GOT3 (cell line): ENCODE results near the gene TEX12.
A peak's percentile ranks its signal among the peaks of the same experiment; 100 is the strongest.
"Not testable (repeated sequence)": the region's sequence is repeated elsewhere in the genome, so short reads cannot be mapped to it uniquely, and the experiment has no call there.

ENCODE experiments used
- DNase-seq: peaks from one replicate; lab custom pipeline; 2025; ENCODE audit warnings: mixed read lengths; lab: John Stamatoyannopoulos, UW

The TEX12 gene

GRCh38 chr11:112163875-112164685 is 3.1 kb upstream of the TEX12 start, which contains the start of gene IL18:
TSS of gene IL18 (minus strand) at chr11:112164094. CDS start at chr11:112155053, 9,041 bp downstream.
- DNase-seq: no peak

- no peak for DNase-seq
Measured at GRCh38 chr11:112165049-112165448, 2.1 kb upstream of the TEX12 start.

- DNase-seq: no peak
Measured at GRCh38 chr11:112166562-112166961, 610 bp upstream of the TEX12 start.

- no peak for DNase-seq
Measured at GRCh38 chr11:112172362-112172994, 5.3 kb downstream of the TEX12 start.

GRCh38 chr11:112173152-112173551 is 6.0 kb downstream of the TEX12 start:
- no peak for DNase-seq

- DNase-seq: no peak
Measured at GRCh38 chr11:112174789-112175598, 7.8 kb downstream of the TEX12 start, which contains the start of gene BCO2. TSS of gene BCO2 (plus strand) at chr11:112175512. CDS start at chr11:112175602, 90 bp downstream.

- no peak for DNase-seq
Measured at GRCh38 chr11:112175599-112175952, 8.4 kb downstream of the TEX12 start.

- DNase-seq: no peak
Measured at GRCh38 chr11:112176077-112176476, 8.9 kb downstream of the TEX12 start.

- no peak for DNase-seq
Measured at GRCh38 chr11:112177589-112177988, 10.4 kb downstream of the TEX12 start.

GRCh38 chr11:112178428-112178827 is 11.3 kb downstream of the TEX12 start:
- no peak for DNase-seq

- DNase-seq: no peak
Measured at GRCh38 chr11:112178936-112179335, 11.8 kb downstream of the TEX12 start.

GRCh38 chr11:112179601-112180000 is 12.4 kb downstream of the TEX12 start:
- no peak for DNase-seq

- no peak for DNase-seq
Measured at GRCh38 chr11:112182867-112183266, 15.7 kb downstream of the TEX12 start.

GRCh38 chr11:112185883-112186282 is 18.7 kb downstream of the TEX12 start:
- no peak for DNase-seq

- DNase-seq: no peak
Measured at GRCh38 chr11:112186304-112186703, 19.1 kb downstream of the TEX12 start.

- DNase-seq: peak; percentile 5
Measured at GRCh38 chr11:112195113-112195512, 27.9 kb downstream of the TEX12 start.

GRCh38 chr11:112195951-112196351 is 28.8 kb downstream of the TEX12 start:
- no peak for DNase-seq

GRCh38 chr11:112196519-112197087 is 29.4 kb downstream of the TEX12 start:
- no peak for DNase-seq

GRCh38 chr11:112199101-112199500 is 31.9 kb downstream of the TEX12 start:
- DNase-seq: not testable (repeated sequence)

GRCh38 chr11:112200252-112200651 is 33.1 kb downstream of the TEX12 start:
- DNase-seq: no peak

GRCh38 chr11:112206071-112206470 is 38.9 kb downstream of the TEX12 start:
- DNase-seq: no peak

- no peak for DNase-seq
Measured at GRCh38 chr11:112210890-112211289, 43.7 kb downstream of the TEX12 start.
